ENCODE data around the gene GRN.
"Not testable (repeated sequence)": the region's sequence is repeated elsewhere in the genome, so short reads cannot be mapped to it uniquely, and the experiment has no call there.

Gene GRN

GRCh38 chr17:44384823-44385286 lies 39.8 kb downstream of the GRN start:
- DNase-seq: no peak

GRCh38 chr17:44385287-44386181 lies 40.4 kb downstream of the GRN start:
- peak; percentile 47 for DNase-seq

- no peak for DNase-seq
Measured at GRCh38 chr17:44386182-44386525, 41.1 kb downstream of the GRN start.

- no peak for DNase-seq
Measured at GRCh38 chr17:44387804-44388203, 42.7 kb downstream of the GRN start.

- no peak for DNase-seq
Measured at GRCh38 chr17:44389281-44389680, 44.2 kb downstream of the GRN start, which contains the start of gene ITGA2B. TSS of gene ITGA2B (minus strand) at chr17:44389649. CDS start at chr17:44389473, 176 bp downstream.

GRCh38 chr17:44389723-44390202 lies 44.7 kb downstream of the GRN start:
- no peak for DNase-seq

- no peak for DNase-seq
Measured at GRCh38 chr17:44390250-44390870, 45.3 kb downstream of the GRN start.

- DNase-seq: not testable (repeated sequence)
Measured at GRCh38 chr17:44394112-44394511, 49.0 kb downstream of the GRN start.

- no peak for DNase-seq
Measured at GRCh38 chr17:44394833-44395232, 49.7 kb downstream of the GRN start.

- no peak for DNase-seq
Measured at GRCh38 chr17:44396946-44397345, 51.8 kb downstream of the GRN start.

GRCh38 chr17:44397479-44398440 lies 52.7 kb downstream of the GRN start:
- DNase-seq: no peak

GRCh38 chr17:44398692-44399691 lies 53.9 kb downstream of the GRN start:
- DNase-seq: no peak

- DNase-seq: no peak
Measured at GRCh38 chr17:44400226-44400847, 55.2 kb downstream of the GRN start.

Data from NCI-H1092 (cell line).